GM19239 (cell line): Measurements from ENCODE around the gene NINL.
"Not testable (repeated sequence)": the region's sequence is repeated elsewhere in the genome, so short reads cannot be mapped to it uniquely, and the experiment has no call there.

Experiments used
- DNase-seq: peaks from one replicate; pipeline ENCODE4 v3.0.0; 2011; ENCODE audit warnings: low spot score; ENCODE audit not compliant: insufficient read length
- FAIRE-seq: peaks from 2 replicates; lab custom pipeline; 2011; peaks lifted over from hg19 to GRCh38; lab: Jason Lieb, UNC

The NINL gene

DNA sequence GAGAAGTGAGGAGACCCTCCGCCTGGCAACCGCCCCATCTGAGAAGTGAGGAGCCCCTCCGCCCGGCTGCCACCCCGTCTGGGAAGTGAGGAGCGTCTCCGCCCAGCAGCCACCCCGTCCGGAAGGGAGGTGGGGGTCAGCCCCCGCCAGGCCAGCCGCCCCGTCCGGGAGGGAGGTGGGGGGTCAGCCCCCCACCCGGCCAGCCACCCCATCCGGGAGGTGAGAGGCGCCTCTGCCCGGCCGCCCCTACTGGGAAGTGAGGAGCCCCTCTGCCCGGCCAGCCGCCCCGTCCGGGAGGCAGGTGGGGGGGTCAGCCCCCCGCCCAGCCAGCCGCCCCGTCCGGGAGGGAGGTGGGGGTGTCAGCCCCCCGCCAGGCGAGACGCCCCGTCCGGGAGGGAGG lies 23.6 kb downstream of the NINL start:
- not testable (repeated sequence) for DNase-seq, FAIRE-seq

DNA sequence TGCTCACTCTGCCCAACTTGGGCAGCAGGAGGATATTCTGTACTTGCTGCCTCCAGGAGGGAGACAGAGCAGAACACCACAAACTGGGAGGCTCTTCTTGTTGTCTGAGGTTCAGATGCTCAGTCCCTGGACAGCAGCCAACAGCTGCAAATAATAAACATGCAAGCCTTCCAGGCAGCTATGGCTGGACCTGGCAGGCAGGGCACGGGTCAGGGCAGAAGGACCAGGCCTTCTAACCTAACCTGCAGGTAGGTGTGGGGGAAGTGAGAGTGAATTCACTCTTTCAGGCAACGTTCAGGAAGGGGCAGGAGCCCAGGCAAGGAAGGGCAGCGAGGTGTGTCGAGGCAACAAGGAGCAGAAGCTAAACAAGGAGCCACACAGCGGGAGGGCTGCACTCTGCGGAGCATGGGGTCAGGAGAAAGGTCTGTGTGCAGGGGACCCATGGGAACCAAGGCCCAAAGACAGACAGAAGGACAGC lies 31.5 kb downstream of the NINL start:
- DNase-seq (no peak), FAIRE-seq (no peak)

DNA sequence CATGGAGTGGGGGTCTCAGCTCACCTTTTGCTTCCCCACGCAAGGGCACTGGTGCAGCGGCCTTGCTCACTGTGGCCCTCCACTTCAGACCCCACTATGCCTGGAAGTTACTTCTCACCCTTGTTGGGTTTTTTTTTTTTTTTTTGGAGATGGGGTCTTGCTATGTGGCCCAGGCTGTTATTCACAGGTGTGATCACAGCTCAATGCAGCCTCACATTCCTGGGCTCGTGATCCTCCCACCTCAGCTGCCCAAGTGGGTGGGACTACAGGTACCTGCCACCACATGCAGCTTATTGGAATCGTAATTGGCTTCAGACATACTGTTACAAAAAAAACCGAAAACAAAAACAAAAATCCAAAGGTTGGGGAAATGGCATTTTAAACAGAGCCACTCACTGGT lies 32.4 kb downstream of the NINL start:
- FAIRE-seq (no peak), DNase-seq (no peak)

DNA sequence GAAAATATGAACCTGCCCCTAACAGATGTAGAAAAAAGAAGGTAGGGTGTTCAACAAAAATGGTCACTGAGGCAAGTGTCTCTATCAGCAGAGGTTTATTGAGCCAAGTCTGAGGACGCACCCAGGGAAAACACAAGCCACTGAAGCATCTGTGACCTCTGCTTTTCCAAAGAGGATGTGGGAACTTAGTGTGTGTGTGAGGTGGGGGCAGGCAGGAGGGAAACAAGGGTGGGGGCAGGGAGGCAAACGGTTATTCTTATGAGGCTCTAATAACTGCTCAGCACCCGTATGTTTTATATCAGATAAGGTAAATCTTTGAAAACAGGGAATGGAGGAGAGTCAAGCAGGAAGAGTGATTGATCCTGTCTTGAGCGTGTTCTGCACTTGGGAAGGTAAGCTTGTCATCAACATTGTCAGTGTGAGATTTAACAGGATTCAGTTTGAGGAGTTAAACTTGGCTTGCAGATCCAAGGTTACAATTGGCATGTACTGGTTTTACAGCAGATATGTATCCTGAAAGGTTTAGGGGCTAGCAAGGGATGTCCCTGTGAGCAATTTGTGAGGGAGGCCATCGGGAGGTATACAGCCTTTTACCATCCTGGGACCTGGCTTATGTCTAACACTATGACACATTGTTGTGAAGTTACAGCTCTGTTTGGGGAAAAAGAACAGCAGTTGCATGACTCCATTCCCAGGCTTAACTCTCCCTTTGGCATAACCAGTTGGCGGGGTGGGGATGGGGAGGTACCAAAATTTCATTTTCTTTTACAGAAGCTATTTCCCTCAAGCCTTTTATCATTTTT lies 33.7 kb downstream of the NINL start:
- FAIRE-seq (no peak), DNase-seq (no peak)

DNA sequence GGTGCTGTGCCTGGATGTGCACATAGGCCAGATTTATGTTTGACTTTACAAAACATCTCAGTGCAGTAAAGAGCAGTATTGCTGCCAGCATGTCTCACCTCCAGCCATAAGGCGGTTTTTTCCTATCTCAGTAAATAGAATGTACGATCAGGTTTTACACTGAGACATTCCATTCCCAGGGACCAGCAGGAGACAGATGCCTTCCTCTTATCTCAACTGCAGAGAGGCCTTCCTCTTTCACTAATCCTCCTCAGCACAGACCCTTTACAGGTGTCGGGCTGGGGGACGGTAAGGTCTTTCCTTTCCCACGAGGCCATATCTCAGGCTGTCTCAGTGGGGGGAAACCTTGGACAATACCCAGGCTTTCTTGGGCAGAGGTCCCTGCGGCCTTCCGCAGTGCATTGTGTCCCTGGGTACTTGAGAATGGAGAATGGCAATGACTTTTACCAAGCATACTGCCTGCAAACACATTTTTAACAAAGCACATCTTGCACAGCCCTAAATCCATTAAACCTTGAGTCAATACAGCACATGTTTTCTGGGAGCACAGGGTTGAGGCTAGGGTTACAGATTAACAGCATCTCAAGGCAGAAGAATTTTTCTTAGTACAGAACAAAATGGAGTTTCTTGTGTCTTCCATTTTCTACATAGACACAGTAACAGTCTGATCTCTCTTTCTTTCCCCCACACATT lies 34.5 kb downstream of the NINL start:
- not testable (repeated sequence) for FAIRE-seq, DNase-seq

DNA sequence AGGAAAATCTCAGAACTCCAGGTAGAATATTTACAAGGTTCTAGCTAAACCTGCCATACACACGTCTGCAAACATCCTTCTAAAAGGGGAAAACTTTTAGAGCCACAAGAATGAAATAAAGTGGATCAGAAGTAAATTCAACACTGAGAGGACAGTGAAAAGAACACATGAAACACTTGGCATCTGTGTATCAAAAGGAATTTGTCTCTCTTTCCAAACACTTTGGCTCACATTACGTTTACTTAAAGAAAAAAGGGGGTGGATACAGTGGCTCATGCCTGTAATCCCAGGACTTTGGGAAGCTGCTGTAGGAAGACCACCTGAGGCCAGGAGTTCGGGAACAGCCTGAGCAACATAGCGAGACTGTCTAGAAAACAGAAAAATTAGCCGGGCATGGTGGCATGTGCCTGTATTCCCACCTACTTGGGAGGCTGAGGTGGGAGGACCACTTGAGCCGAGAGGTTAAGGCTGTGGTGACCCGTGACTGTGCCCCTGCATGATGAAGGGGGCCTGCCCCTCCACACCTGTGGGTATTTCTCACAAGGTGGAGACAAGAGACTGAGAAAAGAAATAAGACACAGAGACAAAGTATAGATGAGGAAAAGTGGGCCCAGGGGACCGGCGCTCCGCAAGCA lies 35.4 kb downstream of the NINL start:
- FAIRE-seq: no peak

DNA sequence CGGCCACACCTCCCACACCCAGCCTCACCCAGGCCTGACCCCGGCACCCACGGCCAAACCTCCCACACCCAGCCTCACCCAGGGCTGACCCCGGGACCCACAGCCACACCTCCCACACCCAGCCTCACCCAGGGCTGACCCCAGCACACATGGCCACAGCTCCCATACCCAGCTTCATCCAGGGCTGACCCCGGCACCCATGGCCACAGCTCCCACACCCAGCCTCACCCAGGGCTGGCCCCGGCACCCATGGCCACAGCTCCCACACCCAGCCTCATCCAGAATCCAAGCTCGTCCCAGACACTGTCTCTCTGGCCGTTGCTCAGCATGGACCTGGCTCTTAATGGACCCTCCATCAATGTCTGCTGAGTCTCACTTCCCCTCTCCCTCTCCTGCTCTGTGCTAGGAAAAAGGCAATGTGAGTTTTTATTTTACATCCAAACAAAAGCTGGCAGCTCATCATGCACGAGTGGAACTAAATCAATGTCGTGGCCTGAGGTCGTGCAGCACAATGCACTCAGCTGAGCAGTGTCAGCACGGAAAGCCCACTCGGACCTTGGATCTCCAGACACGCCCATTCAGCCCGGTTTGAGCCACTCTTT lies 36.1 kb downstream of the NINL start:
- DNase-seq (no peak), FAIRE-seq (no peak)

More for the DNA sequence above, 35.4 kb downstream of the NINL start:
- DNase-seq: no peak

DNA sequence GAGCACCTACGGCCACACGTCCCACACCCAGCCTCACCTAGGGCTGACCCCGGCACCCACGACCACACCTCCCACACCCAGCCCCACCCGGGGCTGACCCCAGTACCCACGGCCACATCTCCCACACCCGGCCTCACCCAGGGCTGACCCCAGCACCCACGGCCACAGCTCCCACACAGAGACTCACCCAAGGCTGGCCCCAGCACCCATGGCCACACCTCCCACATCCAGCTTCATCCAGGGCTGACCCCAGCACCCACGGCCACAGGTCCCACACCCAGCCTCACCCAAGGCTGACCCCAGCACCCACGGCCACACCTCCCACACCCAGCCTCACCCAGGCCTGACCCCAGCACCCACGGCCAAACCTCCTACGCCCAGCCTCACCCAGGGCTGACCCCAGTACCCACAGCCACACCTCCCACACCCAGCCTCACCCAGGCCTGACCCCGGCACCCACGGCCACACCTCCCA lies 36.7 kb downstream of the NINL start:
- no peak for FAIRE-seq
- no peak for DNase-seq

DNA sequence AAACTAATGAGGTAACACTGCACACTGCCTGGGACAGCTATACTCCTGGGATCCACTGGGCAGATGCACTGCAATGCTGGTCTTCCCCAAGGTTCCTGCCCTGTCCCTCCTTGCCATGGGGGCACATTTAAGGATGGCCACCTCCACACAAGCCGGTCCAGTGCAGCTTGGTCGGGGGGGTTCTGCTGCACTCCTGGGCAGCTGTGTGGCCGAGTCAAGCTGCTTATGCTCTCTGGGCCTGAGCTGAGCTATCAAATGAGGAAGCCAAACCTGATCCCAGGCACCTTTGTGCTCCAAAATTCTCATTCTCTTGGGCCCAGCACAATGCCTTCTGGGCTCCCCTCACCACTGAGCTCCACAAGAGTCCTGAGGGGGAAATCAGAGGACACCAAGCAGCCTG lies 37.3 kb downstream of the NINL start:
- no peak for FAIRE-seq
- no peak for DNase-seq

DNA sequence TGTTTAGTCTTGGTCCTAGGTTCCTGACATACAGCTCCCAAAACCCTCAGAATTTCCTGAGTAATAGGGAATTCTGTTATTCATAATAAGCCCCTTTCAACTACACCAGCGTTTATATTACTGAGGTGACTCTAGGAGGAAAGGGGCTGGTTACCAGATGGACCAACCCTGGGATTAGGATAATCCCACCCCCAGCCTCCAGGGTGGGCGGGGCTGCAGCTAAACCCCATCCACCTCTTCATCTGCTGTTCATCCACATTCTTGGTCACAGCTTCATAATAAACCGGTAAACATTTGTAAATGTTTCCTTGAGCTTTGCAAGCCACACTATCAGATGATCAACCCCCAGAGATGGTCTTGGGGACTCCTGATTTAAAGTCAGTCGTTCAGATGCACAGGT lies 38.3 kb downstream of the NINL start:
- no peak for DNase-seq

DNA sequence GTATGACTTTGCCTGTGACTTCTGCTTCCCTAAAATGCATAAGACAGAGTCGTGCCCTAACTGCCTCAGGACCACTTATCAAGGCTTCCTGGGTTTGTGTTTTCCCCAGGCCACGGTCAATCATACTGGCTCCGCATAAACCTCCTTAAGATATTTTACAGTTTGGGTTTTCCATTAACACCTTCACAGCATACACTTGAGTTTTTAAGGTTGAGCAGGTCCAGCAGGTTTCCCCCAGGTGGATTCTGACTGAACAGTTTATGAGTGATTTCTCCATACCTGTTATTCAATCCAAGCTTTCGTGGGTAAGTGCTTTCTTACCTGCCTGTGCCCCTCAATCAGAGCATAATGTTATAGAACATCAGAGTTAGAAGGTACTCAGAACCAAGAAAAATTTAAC lies 39.3 kb downstream of the NINL start:
- no peak for FAIRE-seq
- DNase-seq: no peak

More for the DNA sequence above, 38.3 kb downstream of the NINL start:
- FAIRE-seq: no peak

DNA sequence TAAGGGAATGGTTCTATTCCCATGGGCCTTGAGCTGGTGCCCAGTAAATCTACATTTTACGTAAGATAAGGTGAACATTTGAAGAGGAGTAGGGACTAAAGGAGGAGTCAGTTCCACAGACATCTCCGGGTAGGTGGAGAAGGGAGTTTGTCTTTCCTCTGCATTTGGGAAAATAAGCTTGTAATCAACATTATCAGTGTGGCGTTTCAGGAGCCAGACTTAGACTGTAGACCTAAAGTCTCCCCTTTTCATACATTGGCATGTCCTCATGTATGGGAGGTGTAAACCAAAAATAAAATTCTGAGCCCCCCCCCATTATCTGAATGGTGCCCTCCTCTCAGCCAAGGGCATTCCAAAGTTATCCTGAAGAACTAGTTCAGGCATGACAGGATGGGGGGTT lies 40.2 kb downstream of the NINL start:
- no peak for FAIRE-seq
- no peak for DNase-seq

DNA sequence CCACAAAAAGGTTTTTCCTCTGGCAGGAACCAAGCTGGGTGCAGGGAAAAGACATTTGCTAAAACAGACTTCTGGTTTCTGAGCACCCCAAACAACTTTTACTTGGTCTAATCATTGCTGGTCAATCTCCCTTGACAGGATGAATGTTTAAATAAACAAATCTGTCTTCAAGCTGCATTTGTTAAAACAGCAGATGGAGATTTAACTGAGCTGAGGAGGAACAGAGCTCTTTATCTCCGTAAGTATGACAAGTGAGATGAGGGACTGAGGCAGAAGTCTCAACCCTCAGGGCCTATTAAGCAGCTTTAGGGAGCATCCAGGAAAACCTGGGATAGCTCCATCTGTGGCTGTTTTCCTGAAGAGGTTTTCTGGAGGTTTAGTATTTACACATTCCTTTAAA lies 40.6 kb downstream of the NINL start:
- no peak for DNase-seq
- FAIRE-seq: no peak

DNA sequence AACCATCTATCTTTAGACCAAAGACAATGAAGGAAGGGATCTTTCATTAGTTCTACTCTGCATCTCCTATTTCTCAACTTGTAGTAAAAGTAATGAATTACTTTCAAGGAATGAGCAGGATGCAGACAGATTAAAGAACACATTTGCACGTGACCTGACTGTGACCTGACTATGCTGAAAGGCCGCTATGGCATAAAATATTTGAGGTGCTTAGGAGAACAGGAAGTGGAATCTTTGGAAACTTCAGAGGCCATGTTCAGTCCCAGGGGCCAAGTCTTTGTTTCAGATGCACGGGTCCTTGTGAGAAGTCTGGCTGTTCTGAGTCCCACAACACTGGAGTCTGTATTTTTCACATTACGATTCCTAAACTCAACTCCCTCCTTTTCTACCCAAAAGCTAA lies 41.0 kb downstream of the NINL start:
- FAIRE-seq (no peak), DNase-seq (no peak)

DNA sequence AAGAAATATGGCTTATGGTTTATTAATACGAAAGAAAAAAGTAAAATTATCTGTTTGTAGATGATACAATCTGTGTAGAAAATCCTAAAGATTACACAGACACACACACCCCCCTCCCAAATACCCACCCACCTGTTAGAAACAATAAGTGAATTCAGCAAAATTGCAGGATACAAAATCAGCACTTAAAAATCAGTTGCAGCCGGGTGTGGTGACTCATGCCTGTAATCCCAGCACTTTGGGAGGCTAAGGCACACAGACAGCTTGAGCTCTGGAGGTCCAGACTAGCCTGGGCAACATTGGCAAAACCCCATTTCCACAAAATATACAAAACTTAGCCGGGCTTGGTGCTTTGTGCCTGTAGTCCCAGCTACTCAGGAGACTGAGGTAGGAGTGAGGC lies 42.3 kb downstream of the NINL start:
- no peak for DNase-seq
- FAIRE-seq: no peak

DNA sequence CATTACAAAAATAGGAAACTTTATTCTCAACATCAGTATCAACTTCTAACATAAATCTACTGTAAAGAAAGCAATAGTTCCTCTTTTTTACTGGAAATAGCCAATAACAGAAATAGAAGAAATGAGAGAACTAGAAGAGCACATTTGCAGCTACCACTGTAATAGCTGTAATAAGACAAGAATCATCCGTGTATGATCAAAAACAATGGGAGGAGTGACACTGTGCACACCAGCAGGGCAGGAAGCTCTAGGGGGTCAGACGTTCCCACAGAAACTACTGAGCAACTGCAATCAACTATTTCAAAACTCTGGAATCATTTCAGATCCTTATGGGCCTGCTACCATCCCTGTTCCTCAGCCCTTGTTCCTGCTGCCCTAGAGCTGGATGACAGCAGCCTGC lies 43.7 kb downstream of the NINL start:
- FAIRE-seq (no peak), DNase-seq (no peak)

DNA sequence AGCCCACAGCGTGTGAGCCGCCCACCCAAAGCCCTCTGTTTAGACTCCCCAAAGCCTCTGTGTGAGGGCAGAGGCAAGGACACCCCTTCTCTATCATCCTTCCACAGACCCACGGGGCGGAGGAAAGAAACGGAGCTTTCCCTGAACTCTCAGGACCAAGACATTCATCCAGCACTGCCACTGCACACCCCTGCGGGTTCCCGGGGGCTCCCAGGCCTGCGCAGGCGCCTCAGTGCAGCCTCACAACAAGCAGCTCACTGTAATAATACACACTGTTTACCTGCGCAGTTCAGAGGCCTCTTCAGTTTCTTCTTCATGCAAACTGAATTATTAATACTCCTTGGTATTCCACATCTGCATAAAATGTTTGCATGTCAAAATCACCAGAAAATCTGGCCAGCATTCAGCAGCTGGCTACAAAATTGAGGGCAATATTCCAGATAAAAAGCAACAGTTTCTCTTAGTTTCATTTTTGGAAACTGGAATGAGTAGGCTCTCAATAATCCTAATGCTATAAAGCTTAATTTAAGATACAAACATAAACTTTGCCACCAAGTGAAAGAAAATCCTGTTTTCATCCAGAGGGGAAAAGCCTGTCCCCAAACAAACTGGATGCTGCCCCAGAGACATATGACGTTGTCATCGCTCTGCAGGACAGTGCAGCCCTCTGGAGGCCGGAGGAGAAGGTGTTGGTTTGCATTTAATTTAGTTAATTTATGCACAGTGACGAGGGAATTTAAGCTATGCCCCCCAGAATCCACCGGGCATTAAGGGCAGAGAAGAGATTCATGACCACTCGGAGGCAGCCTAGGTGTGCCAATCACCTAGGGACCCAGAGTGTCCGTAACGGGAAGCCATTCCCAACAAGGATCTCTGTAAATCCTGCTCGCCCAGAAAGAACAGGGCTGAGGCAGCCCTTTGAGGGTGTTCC lies 45.3 kb downstream of the NINL start:
- DNase-seq (no peak), FAIRE-seq (no peak)

DNA sequence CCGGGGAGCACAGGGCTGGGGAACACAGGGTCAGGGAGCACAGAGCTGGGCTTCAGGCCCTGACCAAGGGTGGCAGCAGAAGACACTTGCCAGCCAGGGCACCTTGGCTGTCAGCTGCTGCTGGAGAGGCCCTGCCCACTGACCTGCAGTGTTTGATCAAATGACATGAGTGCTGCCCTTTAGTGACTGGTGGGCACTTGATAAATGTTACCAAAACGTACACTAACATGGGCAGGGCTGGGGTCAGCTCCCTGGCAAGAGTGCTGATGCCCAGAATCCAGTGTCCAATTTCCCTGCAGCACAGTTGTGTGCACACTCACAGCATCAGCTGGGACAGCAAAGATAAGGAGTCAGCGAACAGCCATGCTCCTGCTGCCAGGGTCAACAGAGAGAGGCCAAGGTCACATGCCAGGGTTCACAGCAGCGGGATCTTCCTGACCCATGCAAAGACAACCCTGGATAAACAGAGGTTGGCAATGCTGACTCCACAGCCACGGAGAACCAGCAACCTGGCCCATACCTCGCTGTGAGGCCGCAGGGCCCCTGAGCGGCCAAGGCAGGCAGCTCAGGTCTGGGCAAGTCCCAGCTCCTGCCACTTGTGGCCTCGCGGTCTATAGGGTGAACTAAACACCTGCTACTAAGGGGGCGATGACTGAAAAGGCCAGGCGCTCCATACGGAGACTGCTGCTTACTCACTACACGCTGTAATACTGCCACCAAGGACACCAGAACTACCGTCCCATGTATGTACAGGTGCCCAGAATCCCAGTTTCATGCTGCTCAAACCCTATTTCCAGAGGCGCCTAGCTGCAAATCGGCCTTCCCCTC lies 46.3 kb downstream of the NINL start:
- no peak for DNase-seq
- FAIRE-seq: no peak

DNA sequence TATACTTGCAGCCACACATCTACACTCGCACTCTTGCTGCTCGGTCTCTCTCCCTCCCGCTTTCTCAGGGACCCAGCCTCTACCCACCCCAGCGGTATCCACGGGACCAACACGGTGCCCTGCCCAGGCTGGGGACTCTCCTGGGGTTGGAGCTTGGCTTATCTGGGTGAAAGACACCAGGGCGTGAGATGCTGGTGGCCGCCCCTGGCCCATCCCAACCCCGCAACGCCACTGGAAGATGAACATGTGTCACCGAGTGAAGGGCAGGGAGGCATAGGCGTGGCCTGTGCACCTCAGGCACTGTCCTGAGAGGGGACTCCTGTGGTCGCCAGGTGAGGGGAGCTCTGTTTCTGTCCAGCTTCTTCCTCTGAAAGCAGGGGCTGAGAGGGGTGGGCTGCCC lies 47.4 kb downstream of the NINL start:
- no peak for FAIRE-seq
- no peak for DNase-seq
